GM19397 (cell line): ENCODE measurements around the gene MICB.
"Not testable (repeated sequence)": the region's sequence is repeated elsewhere in the genome, so short reads cannot be mapped to it uniquely, and the experiment has no call there.

Experiments used
- ATAC-seq: cut with Tn5 transposase; IDR thresholded peaks from one replicate; pipeline ENCODE4 v1.9.1; 2021; ENCODE audit warnings: mild to moderate bottlenecking, moderate library complexity; ENCODE audit not compliant: unreplicated experiment

The MICB gene

GRCh38 chr6:31535538-31536324 lies 37.8 kb downstream of the MICB start:
- no peak for ATAC-seq

GRCh38 chr6:31538805-31539400 lies 41.0 kb downstream of the MICB start:
- ATAC-seq, result no peak

GRCh38 chr6:31540640-31541039 lies 42.7 kb downstream of the MICB start:
- no peak for ATAC-seq

- peak; percentile 7 for ATAC-seq
Measured at GRCh38 chr6:31541059-31541657, 43.2 kb downstream of the MICB start.

- peak; percentile 70 for ATAC-seq
Measured at GRCh38 chr6:31541658-31542521, 43.9 kb downstream of the MICB start, which contains the start of gene DDX39B. DDX39B (minus strand) TSS chr6:31542003; CDS start chr6:31540532, 1,471 bp downstream.

GRCh38 chr6:31543639-31544038 lies 45.7 kb downstream of the MICB start:
- ATAC-seq, result no peak

GRCh38 chr6:31544676-31545075 lies 46.7 kb downstream of the MICB start:
- no peak for ATAC-seq

GRCh38 chr6:31545291-31545690 lies 47.3 kb downstream of the MICB start:
- ATAC-seq, result no peak

GRCh38 chr6:31546339-31546957 lies 48.5 kb downstream of the MICB start, which contains the start of gene ATP6V1G2:
ATP6V1G2 (minus strand) TSS chr6:31546608; CDS start chr6:31546559, 49 bp downstream.
- ATAC-seq, result no peak

GRCh38 chr6:31546958-31547726 lies 49.2 kb downstream of the MICB start, which contains the start of gene NFKBIL1:
NFKBIL1 (plus strand) TSS chr6:31547608; CDS start chr6:31547695, 87 bp downstream.
- peak; percentile 68 for ATAC-seq

GRCh38 chr6:31547727-31548543 lies 50.0 kb downstream of the MICB start:
- ATAC-seq, result no peak

- ATAC-seq, result no peak
Measured at GRCh38 chr6:31548544-31548873, 50.6 kb downstream of the MICB start.

- ATAC-seq, result not testable (repeated sequence)
Measured at GRCh38 chr6:31551371-31551770, 53.4 kb downstream of the MICB start.

GRCh38 chr6:31556307-31556706 lies 58.4 kb downstream of the MICB start:
- ATAC-seq, result no peak

GRCh38 chr6:31557443-31558317 lies 59.7 kb downstream of the MICB start:
- ATAC-seq, result no peak

GRCh38 chr6:31558318-31558625 lies 60.3 kb downstream of the MICB start:
- no peak for ATAC-seq

- ATAC-seq, result no peak
Measured at GRCh38 chr6:31558631-31559500, 60.9 kb downstream of the MICB start.
